HEK293T (cell line): ENCODE results near the gene HNRNPCL1.
"Not testable (repeated sequence)": the region's sequence is repeated elsewhere in the genome, so short reads cannot be mapped to it uniquely, and the experiment has no call there.

Source experiments
- ARNT ChIP-seq: fragments of 450-650 bp; IDR thresholded peaks from 2 replicates; pipeline ENCODE4 v1.6.1; 2017; ENCODE audit warnings: mild to moderate bottlenecking
- BHLHE40 ChIP-seq: fragments of 450-650 bp; IDR thresholded peaks from 2 replicates; pipeline ENCODE4 v1.6.1; 2016; ENCODE audit warnings: mild to moderate bottlenecking, moderate library complexity, borderline replicate concordance
- CTBP1 ChIP-seq: fragments of 450-650 bp; IDR thresholded peaks from 2 replicates; pipeline ENCODE4 v1.6.1; 2016; ENCODE audit warnings: borderline replicate concordance
- ELF4 ChIP-seq: fragments of 450-650 bp; IDR thresholded peaks from 2 replicates; pipeline ENCODE4 v1.6.1; 2017; ENCODE audit warnings: antibody characterized with exemption
- FOXA1 ChIP-seq: fragments of 450-650 bp; IDR thresholded peaks from 2 replicates; pipeline ENCODE4 v1.6.1; 2016; ENCODE audit warnings: mild to moderate bottlenecking
- FOXK2 ChIP-seq: fragments of 450-650 bp; IDR thresholded peaks from 2 replicates; pipeline ENCODE4 v1.6.1; 2016; ENCODE audit warnings: mild to moderate bottlenecking
- FOXM1 ChIP-seq: fragments of 450-650 bp; IDR thresholded peaks from 2 replicates; pipeline ENCODE4 v1.6.1; 2017; ENCODE audit warnings: mild to moderate bottlenecking, borderline replicate concordance
- L3MBTL2 ChIP-seq: fragments of 450-650 bp; conservative IDR thresholded peaks from 2 replicates; pipeline ENCODE4 v1.6.1; 2016; ENCODE audit warnings: mild to moderate bottlenecking
- LEF1 ChIP-seq: fragments of 450-650 bp; IDR thresholded peaks from 2 replicates; pipeline ENCODE4 v1.6.1; 2017; ENCODE audit warnings: mild to moderate bottlenecking, borderline replicate concordance
- NFRKB ChIP-seq: fragments of 450-650 bp; IDR thresholded peaks from 2 replicates; pipeline ENCODE4 v1.6.1; 2016; ENCODE audit warnings: mild to moderate bottlenecking, moderate library complexity
- SP1 ChIP-seq: fragments of 450-650 bp; IDR thresholded peaks from 2 replicates; pipeline ENCODE4 v1.6.1; 2017
- SUZ12 ChIP-seq: fragments of 450-650 bp; IDR thresholded peaks from 2 replicates; pipeline ENCODE4 v1.6.1; 2016; ENCODE audit warnings: mild to moderate bottlenecking
- TARDBP ChIP-seq: fragments of 450-650 bp; IDR thresholded peaks from 2 replicates; pipeline ENCODE4 v1.6.1; 2016
- ZNF384 ChIP-seq: fragments of 450-650 bp; IDR thresholded peaks from 2 replicates; pipeline ENCODE4 v1.6.1; 2016

DNA sequence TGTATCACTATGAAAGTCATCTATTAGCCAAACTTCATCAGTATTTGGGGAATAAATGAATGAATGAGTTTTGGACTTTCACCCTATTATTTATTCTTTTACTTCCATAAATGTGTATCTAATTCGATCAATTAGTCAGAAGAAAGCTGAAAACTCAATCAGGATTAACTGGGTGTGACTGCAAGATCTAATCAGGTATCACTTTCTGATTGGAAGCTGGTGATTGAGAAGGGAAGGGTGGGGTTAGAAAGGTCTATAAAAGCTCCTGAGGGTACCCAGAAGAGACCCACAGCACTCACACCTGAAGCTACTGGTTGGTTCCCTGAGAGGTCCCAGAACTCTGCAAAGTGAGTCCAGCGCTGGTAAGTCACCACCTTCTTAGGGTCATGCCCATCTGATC, 8.3 kb upstream of the HNRNPCL1 start, which contains the start of gene PRAMEF2:
- TF ChIP-seq BHLHE40, SP1, ELF4, NFRKB, TARDBP, SUZ12, FOXA1, ZNF384, FOXK2, FOXM1, L3MBTL2, CTBP1, ARNT, LEF1: not testable (repeated sequence)
